OCI-M1 (cell line): ENCODE results near the gene CPT2.

Experiments
- DNase-seq: peaks from one replicate; lab custom pipeline; 2025; lab: John Stamatoyannopoulos, UW

Gene CPT2

DNA sequence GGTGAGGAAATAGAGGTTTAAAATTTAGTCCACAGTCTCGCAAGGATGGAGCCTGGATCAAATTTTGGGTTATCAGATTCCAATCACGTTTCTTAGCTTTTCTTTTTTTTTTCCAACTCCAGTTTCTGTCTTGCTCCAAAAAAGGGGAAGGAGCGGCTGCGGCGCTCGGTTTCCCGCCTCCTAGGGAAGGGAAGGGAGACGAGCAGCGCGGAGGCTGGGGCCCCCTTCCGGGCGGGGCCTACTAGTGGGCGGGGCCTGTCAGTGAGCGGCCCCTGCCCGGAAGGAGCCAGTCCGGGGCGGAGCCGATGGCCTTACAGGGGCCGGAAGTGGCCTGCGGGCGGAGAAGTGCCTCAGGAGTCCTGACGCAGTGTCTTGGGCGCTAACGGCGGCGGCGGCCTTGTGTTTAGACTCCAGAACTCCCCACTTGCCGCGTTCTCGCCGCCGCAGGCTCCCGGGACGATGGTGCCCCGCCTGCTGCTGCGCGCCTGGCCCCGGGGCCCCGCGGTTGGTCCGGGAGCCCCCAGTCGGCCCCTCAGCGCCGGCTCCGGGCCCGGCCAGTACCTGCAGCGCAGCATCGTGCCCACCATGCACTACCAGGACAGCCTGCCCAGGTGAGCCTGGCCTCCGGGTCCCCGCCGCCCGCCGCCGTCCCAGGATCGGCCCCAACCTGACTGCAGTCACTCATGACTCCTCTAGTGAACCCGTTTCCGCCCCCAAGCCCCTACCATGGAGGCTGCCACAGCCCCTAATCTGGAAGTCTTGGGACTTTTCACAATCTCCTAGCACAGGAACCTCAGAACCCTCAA is at the start of gene CPT2:
CPT2 (plus strand) TSS at position 340 of the 806 bp plus-strand sequence; CDS start at position 460, 120 bp downstream.
- peak; percentile 97 for DNase-seq

DNA sequence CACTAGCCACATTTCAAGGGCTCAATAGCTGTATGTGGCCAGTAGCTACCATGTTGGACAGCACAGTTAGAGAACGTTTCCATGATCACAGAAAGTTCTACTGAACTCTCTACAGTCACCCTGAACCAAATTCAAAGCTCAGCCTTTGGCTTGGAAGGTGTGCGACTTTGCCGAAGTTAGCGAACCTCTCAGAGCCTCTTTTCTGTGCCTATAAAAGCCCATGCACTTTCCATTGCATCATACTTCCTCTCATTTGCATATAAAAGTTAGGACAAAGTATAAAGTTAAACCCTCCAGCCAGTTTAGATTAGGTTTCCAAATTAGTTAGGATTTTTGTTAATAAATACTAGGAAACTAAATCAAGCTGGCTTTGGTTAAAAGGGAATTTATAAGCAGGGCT is 49.5 kb upstream of the CPT2 start:
- no peak for DNase-seq

DNA sequence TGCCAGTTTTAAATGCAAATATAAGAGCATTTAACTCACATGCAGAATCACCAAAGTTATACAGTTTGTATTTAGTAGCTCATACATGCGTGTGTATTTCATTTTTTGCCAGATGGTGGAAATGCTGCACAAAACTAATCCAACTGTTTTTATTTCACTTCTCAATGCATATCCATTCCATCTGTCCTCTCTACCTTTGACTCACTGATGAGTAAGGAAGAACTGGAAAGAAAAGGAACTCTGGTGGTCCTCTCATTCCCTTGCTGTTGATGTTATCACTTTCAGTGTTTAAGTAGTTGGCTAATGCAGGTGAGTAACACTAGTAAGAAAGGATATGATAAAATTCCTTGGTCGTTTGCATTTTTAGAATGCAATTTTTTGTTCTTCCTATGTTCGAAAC is 48.5 kb upstream of the CPT2 start:
- no peak for DNase-seq

DNA sequence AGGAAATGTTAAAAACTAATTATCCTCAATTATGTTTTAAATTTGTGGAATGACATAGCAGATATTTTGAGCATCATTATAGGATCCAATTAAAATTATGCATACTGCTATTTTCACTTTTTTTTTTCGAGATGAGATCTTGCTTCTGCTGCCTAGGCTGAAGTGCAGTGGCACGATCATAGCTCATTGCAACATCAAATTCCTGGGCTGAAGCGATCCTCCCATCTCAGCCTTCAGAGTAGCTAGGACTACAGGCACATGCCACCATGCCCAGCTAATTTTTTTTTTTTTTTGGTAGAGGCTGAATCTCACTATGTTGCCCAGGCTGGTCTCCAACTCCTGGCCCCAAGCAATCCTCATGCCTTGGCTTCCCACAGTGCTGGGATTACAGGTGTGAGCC is 42.9 kb upstream of the CPT2 start:
- no peak for DNase-seq

DNA sequence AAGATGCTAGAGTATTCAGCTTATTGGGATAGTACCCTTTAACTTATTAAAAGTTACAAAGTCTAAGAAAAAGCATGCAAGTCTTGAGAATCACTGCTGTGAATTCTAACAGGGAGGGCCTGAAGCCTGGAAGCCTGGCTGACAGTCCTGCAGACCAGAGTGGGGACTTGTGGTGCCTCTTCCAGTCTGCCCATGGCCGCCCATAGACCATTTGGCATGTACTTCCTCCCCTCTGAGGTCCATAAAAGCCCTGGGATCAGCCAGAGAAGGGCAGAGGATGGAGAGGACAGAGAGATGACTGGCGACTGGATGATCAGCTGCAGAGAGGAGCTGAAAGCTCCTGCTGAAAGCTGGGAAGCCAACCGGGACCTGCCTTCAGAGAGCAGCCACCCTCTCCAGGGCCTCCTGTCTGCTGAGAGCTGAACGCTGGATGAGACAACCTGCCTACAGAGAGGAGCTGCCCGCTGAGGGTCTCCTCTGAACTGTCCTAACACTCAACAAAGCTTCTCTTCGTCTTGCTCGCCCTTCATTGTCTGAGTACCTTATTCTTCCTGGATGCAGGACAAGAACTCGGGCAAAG is 41.7 kb upstream of the CPT2 start:
- DNase-seq = no peak

DNA sequence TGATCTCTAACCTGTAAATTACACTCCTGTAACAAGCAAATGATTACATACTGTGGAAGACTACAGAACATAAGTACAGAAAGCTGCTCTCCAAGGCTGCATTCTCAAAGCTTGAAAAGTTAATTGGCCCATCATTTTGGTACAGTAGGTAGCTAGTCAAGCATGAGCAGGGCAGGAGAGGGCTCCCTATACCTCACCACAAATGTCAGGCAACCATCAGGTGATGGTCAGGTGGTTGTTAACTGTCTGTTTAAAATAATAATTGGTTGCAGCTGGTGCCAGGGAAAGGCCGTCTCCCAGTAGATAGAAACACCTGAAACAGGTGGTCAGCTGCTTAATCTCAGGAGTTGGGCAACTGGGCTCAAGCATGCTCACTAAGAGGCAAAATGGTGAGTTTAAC is 41.1 kb upstream of the CPT2 start:
- no peak for DNase-seq

DNA sequence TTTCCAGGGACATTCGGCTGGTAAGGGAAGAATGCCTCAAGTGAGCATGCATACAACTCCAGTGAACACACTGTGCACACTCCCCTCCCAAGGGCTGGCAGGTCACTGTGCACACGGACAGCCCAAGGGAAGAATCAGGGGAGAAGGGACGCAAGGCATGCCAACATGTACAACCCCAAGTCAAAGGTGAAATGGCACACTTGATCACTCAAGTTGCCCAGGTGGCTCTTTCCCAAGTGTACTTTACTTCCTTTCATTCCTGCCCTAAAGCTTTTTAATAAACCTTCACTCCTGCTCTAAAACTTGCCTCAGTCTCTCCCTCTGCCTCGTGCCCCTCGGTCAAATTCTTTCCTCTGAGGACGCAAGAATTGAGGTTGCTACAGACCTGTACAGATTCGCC is 40.7 kb upstream of the CPT2 start:
- DNase-seq = no peak

DNA sequence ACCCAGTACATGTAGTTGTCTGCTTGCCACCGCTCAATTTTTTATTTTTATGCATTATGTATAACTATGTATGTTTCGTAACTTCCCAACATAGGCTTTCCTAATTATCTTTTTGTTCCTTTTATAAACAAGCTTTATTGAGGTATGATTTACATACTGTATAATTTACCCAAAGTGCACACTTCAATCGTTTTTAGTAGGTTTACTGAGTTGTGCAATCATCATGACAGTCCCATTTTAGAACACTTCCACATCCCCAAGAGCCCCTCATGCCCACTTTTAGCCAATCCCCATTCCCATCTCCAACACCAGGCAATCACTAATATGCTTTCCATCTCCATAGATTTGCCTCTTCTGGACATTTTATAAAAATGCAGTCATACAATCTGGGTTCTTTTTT is 39.8 kb upstream of the CPT2 start:
- no peak for DNase-seq

DNA sequence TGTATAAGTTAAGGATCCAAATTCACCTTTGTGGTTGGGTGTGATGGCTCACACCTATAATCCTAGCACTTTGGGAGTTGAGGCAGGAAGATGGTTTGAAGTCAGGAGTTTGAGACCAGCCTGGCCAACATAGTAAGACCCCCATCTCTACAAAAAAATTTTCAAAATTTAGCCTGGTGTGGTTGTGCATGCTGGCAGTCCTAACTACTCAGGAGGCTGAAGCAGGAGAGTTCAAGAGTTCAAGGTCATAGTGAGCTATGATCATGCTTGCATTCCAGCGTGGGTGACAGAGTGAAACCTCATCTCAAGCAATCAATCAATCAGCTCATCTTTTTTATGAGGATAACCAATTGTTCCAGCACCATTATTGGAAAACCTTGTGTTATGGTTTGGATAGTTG is 37.7 kb upstream of the CPT2 start:
- DNase-seq = no peak

DNA sequence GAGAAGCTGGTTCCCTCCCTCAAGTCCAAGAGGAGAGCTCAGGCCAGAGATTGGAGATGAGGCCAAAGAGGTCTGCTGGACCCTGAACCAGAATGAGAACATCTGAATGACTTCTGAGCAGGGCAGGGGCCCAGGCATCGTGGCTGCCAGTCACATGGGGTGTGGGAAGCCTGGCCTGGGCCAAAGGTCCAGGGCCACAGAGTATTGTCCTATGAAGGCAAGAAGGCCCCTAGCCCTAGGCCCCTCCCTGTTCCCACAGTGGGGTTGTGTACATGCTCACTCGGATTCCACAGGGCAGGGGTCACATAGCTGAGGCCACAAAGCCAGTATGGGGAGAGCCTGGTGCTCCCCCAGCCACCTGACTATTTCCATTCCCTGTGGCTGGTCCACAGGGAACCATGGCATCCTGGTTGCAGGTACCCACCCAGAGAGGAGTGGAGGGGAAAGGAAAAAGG is 35.7 kb upstream of the CPT2 start:
- DNase-seq = no peak

DNA sequence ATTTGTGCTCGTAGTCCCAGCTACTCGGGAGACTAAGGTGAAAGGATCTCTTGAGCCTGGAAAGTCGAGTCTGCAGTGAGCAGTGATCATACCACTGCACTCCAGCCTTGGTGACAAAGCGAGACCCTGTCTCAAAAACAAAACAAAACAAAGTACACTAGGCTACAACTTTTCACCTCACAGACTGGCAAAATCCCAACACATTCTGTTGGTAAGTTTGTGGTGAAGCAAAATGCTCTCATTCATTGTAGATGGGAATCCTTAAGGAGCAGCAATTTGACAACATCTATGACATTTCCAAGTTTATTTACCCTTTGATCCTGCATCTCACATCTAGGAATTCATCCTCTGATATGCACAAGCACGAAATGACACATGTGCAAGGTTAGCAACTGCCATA is 34.0 kb upstream of the CPT2 start:
- DNase-seq = no peak

DNA sequence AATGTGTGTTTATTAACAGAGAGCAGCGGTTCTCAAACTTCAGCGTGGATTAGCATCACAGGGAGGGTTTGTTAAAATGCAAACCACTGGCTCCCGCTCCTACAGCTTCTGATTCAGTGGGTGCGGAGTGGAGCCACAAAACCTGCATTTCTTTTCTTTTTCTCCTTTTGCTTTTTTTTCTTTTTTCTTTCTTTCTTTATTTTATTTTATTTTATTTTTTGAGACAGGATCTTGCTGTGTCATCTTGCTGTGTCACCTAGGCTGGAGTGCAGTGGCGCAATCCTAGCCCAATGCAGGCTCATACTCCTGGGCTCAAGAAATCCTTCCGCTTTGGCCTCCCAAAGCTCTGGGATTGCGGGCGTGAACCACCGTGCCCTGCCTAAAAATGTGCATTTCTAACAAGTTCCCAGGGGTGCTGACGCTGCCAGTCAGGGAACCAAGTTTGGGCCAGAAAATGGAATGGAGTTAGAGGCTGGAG is 33.3 kb upstream of the CPT2 start:
- peak; percentile 18 for DNase-seq

DNA sequence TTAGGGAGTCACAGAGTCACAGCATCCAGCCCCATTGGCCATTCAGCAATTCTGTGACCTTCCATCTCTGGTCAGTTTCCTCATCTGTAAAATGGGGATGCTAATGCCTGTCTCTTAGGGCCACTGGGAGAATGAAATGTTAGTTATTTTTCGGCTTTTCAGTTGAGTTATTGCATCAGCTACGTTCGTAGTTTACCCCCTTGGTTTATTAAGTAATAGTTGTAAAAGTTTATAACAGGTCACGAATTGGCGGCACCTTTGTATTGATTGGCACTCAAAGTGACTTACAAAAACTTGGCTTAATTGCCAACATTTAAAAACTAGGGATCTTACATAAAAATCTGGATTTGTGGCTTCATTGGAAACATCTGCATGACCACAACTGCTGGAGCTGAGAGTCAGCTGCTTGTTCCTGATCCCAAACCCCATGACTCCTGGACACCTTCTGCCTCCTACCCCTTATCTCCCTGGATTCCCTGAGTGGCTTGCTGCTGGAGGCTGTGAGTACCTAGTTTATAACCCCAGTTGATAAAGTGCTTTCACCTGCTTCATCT is 31.1 kb upstream of the CPT2 start:
- DNase-seq = no peak

DNA sequence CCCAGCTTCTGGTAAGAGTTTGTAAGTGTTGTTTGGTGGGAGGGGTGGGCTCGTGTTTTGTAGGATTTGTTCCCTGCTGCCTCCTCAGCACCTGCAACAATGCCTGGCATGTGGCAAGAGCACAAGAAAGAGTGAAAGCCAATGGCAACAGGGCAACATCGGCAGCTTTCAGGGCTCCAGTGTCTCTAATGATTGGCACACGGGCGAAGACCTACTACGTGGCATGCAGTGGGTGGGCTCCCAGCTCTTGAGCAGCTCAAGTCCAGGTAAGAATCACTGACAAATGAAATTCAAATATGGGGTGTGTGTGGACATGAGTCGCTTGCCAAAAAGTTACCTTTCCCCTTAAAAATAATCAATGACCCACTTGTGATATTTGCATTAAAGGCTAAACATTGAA is 30.3 kb upstream of the CPT2 start:
- no peak for DNase-seq

DNA sequence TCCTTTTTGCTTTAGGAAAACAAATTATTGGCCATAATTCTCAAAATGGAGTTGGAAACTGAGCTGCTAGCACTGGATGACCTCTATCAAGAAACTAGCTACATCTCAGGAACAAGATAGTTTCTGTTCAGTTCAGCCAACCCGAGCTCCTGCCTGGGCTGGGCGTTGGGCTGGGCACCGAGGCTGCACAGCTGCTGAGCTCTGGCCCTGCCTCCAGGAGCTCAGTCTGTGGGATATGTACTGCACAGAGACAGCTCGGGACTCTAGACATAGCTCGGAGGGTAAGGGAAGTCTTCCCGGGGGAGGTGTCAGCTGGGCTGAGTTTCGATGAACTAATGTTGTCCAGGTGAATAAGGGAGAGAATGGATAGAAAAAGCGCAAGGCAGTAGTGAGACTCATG is 29.7 kb upstream of the CPT2 start:
- DNase-seq = no peak

DNA sequence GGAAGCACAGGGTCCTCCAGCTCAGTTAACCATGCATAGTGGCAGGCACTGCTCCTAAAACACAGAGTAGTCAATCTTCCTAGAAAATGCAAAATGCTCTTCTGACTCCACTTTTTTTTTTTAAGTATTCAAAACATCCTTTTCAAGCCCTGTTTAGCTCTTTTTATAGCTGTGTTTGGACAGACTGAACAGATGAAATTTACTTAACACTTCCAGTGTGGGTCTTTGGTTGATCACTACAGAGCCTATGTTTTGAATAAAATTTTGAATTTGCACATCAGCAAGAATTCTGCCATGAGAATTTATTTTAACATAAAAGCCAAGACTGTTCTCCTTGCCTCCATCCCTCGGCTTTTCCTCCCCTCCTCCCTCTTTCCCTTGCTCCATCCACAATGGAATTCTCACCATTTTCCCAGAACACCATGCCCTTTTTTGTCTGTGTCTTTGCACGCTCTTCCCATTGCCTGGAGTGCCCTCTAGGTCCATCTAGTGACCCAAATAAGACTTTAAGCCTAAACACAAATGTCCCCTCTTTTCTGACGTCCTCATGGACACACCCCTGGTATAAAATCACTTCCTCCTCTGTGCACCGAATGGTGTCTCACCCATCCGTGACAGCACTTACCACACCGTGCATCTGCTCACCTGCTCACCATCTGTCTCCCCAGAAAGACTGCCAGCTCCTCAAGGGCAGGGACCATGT is 24.0 kb upstream of the CPT2 start:
- DNase-seq = peak; percentile 47

DNA sequence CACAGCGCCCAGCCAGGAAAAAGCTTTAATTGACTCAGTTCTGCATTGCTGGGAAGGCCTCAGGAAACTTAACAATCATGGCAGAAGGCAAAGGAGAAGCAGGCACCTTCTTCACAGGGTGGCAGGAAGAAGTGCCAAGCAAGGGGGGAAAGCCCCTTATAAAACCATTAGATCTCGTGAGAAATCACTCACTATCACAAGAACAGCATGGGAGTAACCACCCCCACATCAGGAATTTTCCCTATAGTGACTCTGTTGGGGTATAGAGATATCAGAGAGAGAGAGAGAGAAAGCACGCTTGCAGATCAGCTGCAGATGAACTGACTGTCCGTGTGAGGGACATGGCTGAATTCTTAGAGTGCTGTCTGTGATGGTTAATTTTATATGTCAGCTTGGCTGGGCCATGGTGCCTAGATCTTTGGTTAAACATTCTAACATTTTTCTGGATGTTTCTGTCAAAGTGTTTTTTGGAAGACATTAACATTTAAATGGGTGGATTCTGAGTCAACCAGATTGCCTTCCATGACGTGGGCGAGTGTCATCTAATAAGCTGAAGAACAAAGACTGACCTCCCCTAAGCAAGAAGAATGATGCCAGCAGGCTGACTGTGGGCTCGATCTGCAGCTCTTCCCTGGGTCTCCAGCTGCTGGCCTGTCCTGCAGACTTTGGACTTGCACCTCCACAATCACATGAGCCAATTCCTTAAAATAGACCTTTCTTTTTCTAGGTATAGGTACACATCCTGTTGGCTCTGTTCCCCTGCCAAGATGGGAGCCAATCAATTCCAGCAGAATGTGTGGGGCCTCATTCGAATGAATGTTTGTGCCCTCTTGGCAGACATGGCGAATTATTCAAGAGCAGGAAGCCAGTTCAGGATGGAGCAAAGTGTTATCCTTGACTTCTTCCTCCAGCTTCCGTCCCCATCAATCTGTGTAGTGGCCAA is 21.4 kb upstream of the CPT2 start:
- no peak for DNase-seq

DNA sequence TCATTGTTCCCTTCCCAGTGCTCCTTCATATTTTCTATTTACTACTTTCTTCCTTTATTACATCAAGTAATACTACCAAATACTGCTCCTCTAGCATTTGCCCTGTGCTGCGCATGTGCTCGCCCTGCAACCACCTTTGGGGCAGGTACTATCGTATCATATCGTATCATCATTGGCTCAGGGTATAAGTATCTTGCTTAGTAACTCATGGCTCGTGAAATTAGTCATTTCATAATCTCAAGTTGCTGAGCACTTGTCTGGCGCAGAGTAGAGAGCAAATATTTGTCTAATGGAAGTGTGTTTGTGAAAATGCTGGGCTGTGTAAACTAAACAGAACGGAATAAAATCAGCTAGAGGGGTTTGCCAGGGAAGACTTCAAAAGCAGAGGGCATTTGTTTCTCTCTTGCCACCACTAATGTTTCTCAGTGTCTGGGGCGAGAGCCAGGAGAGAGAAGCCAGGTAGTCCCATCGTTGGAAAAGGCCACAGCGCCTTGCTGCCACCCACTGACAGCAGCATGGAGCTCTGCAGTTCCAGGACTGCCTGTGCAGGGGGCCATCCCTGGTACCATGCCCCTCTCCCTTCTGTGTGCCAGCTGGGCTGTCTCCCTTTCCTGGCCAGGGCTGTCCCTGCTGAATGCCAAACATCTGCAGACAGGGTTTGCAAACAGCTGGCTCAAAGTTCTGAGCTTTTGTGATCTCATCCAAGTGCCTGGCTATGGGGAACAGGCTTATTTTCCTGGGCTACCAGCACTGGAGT is 20.0 kb upstream of the CPT2 start:
- DNase-seq = no peak

DNA sequence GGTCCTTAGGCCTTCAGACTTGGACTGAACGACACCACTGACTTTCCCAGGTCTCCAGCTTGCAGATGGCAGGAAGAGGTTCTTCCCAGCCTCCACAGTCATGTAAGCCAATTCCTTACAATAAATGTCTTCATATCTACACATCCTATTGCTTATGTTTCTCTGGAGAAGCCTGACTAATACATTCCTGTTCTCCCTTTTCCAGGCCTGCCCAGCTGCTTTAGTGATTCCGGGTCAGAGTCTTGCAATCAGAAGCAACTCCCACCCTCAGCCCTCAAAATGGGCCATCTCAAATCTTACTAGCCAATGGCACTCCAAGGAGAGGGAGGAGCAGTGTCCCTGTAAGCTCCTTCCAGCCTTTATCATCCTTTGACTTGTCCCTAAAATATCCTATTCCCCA is 16.4 kb upstream of the CPT2 start:
- no peak for DNase-seq

DNA sequence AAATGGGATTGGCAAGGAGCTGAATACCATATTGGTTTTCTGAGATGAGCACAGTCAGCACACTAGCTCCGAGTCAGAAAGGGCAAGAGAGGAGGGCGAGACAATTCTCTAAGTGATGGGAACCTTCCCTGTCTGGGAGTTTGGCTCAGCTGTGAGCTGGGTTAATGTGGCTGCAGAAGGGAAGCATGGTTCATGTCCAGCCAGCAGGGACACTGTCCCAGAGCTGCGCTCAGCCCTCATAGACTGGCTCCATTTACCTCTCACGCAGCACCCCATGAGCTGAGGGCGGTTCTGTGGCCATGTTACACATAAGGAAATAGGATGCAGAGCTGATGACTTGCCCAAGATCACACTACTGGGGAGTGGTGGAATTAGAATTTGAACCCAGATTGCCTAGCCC is 15.7 kb upstream of the CPT2 start:
- DNase-seq = no peak

DNA sequence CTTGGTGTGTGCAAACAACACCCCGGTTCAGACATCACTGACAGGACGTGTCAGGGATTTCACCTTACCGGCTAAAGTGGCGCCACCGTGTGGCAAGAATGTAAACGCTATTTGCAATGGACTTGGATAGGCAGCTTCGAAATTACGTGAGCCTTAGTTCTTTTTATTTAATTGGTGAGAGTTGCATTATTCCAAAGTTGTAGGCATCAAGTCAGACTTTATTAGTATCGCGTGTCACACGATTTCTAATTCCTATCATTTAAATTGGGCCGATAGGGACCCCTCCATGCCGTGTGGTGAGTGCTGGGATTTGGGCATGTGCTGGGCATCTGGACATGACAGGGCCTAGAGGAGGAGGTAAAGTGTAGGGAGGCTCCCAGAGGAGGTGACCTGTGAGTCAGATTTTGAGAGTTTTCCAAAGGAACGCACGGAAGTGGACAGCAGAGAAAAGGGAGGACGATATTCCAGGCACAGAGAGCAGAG is 14.5 kb upstream of the CPT2 start:
- peak; percentile 86 for DNase-seq
